HG03025 (cell line): ENCODE measurements around the gene PRR23E.

Source experiments
- ATAC-seq: cut with Tn5 transposase; IDR thresholded peaks from one replicate; pipeline ENCODE4 v1.9.1; 2021; ENCODE audit warnings: mild to moderate bottlenecking, moderate library complexity; ENCODE audit not compliant: unreplicated experiment, low FRiP score

The PRR23E gene

DNA sequence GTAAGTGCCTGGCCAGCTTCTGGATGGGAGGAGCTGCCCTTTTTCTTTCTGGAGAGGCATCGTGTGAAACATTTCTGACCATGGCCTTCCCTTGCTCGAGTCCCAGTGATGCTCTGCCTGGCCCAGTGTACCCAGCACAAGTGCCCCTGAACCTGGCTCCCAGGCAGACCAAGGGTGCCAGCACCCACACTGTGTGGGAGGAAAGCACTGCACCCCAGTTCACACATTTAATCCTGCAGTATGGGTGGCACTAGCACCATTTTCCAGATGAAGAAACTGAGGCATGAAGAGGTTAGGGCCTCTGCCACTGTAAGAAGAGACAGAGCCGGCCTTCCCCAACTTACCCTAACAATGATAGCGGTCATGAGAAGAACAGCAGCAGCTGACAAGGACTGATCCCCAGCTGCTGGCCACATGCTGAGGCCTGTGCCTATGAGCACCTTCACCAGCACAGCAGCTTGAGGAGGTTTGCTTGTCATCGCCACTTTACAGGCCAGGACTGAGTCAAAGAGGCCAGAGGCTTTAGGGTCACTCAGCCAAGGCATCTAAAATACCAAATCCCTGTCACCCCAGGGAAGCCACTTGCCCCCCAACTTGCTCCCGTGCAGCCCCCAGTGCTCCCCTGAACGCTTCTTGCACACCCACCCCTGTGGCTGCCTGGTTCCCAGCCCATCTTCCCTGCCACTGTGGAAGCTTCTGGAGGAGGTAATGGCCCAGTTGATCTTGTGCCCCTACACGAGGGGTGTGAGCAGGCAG, 15.0 kb downstream of the PRR23E start:
- ATAC-seq, result no peak

DNA sequence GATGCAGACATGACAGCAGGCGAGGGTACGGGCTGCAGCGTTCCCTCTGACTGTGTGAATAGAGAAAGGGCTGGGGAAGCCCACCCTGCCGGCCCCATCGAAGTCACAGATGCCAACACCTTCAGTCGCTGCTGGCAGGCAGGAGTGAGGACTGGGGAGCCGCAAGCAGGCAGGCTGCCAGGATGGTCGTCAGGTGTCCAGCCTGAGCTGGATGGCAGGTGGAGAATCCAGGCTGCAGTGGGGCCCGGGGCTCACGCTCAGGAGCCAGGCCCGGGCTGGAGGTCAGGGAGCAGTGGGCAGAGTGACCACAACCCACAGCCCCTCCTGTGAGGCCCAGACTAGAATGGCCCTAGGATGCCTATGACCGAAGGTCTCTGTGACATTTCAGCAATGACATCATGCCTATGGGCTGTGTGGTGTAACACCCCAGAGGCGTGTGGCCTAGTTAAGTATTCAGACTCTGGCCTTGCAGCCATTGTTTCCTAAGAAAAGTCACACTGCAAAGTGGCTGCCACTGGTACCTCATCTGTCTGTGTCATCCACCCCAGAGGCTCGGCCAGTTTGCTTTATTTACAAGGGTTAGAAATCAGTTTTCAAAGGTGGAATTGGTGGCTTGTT, 15.7 kb downstream of the PRR23E start:
- ATAC-seq, result no peak

DNA sequence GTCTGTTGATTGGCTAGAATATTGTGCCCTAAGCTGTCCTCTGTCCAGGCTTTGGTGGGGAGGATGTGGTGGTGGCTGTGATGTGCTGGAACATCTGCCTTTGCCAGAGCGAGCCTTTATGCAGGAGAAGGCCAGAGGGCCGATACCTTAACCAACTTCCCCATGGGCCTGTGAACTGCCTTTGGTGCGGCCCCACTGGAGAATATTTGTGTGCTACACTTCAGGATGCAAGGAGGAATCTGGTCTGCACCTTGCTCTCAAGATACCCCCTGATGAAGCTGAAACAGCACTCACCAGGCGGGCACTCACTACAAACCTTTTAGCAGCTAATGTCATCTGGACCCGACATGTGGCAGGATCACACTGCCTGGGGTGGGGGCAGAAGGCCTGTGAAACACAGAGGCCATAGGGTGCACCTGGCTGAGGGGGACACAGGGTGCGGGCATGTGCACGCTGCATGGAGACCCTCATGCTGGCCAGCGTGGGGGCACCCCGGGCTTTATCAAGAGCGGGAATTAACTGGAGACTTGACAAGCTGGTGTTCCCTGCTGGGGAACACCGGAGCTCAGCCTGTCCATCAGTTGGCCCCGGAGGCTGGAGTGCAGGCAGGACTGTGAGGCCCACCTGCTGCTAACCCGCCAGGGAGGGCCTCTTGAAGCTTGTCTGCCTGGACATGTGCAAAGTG, 16.4 kb downstream of the PRR23E start:
- no peak for ATAC-seq

DNA sequence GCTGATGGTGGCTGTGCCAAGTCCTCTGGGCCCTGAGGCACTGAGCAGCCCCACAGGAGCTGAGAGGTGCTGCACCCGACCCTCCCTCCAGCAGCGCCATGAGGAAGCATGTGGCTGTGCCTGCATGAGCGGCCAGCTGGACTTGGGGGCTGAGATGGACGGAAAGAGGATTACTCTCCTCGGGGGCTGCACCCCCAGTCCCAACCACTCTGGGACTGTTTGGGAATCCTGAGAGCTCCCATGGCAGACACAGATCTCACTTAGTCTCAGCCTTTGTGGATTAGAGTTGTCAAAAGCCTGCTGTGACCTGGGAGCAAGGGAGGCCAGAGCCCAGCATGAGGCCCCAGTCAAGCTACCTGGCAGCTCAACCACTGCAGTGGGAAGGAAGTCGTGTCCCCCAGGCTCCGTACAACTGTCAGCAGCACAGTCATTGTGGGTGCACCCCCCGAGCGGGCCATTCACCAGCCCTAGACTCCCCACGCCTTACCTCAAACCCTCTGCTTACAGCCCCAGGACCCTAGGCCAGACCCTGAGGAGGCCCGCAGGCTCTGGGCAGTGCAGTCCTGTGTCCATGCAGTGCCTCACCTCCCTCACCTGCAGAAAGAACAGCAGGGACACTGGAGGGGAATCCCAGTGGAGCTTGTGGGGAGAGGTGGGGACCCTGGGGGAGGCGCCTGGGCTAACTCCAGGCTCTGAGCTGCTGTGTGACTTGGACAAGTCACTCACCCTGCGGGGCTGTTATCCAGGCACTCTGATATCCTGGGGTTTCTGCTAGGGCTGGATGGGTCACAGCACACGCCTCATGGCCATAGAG, 17.1 kb downstream of the PRR23E start:
- ATAC-seq, result no peak

- no peak for ATAC-seq
Observed at GRCh38 chr3:127210654-127210943, 17.7 kb downstream of the PRR23E start.

DNA sequence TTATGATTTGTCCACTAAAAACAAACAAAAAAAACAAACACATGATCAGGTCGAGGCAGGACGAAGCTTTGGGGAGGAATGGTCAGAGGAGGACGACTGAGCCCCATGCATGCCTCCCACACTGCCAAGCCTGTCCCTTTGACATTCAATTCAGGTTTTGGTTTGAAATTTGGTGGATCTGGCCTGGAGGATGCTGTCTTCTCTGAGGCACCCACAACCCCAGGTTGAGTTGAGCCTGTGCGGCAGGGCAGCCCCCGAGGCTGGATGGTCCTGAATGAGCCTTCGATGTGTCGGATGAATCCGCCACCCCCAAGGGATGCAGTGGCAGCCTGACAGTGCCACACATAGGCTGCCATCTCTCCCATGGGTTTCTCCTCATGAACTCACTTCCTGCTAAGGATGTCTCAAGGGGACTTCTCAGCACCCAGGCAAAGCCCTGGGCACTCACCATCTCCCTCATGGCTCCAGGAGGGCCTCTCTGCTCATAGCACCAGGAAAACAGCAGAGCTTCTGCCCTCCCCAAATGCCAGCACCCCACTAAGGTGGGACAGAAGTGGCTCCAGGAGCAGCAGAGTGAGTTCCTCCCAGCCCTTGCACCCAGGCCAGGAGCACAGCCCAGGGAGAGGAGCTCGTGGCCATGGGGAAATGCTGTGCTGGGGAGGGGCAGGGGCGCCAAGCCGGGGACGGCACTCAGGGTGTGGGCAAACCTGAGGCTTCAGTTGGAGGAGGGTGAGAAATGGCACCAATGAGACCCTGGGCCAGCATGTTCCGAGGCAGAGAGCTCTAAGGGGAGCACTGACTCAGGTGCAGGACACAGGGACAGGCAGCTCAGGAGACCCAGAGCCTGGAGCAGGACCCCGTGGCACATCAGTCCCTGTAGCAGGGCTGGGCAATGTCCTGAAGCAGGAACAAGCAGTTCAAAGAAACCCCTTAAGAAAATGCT, 18.5 kb downstream of the PRR23E start:
- ATAC-seq, result no peak

DNA sequence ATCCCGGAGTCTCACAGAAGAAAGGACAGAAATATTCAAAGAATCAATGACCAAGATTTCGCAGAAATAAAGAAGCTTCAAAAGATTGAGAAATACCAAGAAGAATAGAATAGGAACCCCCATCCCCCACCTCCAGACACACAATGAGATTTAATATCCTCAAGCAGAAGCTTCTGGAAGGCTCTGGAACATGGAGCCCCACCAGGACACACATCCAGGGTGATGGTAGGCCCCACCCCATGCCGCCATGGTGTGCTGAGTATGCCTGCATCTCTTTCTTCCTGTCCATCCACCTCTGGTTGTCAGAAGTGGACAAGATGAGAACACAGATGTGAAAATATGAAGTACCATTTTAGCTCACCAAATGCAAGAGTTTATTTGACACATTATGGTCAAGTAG, 19.3 kb downstream of the PRR23E start:
- ATAC-seq, result no peak

GRCh38 chr3:127212711-127213110, 19.8 kb downstream of the PRR23E start:
- ATAC-seq, result no peak

GRCh38 chr3:127213381-127213918, 20.5 kb downstream of the PRR23E start:
- ATAC-seq, result no peak

- ATAC-seq, result no peak
Observed at GRCh38 chr3:127214975-127215374, 22.0 kb downstream of the PRR23E start.

DNA sequence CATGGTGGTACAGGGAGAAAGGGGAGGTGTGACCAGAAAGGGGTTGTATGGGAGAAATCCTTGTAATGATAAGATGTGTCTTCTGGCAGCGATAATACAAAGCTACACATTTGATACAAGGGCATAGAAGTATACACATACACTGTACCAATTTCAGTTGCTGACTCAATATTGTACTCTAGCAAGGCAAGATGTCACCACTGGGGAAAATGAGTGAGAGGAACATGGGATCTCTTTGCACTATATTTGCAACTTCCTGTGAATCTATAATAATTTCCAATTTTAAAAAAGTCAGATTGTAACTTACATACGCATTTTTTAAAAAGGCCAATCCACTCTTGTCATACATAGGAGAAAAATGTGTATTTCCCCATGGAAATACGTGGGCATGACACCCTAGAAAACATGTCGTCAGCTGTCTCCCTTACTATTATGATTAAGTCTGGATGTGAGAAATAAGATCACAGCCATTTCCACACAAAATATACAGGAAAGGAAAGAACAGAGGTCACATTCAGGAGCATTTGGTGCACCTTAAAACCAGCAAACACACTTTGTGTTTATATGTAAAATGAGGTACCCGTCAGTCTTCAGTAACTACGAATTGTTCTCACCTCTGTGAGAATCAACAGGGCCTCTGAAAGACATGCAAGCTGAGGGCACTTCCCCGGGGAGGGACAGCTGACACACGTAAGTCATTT, 22.9 kb downstream of the PRR23E start:
- ATAC-seq, result no peak

GRCh38 chr3:127216415-127217261, 23.7 kb downstream of the PRR23E start:
- ATAC-seq, result no peak

DNA sequence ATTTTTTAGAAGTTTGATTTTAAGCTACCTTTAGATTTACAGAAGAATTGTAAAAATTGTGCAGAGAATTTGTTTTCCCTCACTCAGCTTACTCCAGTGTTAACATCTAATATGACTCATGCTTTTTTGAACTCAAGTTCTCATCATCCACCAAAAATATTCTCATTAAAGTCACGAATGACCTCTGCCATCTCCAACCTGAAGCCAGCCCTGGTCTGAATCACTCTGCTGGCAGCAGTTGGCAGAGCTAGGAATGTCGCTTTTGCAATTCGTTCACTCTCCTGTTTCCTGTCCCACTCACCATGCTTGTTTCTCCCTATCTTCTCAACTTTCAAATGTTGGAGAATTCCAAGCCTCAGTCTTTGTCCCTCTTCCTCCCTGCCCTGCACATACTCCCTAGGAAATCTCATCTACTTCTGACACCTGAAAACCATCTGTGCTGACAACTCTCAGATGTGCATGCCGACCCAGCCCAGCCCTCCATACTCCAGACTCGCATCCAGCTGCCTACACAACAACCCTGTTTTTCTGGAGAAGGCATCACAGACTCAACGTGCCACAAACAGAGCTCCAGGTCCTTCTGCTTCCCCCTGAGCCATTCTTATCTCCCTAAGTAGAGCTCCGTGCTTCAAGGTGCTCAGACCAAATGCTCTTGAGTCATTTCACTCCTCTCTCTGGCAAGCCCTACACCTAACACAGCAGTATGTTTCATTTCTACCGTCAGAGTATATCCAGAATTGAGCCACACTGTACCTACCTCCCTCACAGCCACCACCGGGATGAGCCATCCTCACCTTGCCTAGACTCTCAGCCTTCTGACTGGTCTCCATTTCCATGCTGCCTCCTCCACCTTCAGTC, 24.9 kb downstream of the PRR23E start:
- ATAC-seq, result no peak

- ATAC-seq, result no peak
Observed at GRCh38 chr3:127218454-127218922, 25.6 kb downstream of the PRR23E start.

DNA sequence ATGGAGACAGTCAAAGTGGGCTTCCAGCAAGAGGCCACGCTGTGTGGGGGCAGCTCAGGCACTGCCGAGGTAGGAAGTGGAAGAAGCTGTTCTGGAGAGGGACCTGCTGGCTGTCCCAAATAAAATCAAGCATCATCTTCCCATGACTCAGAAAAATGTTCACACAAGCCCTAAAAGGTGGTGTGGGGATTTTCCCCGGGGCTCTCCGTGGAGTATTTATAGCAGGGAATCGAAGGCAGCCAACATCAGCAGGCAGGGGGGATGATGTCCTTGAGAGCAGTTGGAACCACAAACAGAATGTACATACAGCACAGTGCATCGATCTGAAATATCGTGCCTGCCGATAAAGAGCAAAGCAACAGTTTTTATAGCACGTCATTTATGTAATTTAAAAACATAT, 27.6 kb downstream of the PRR23E start:
- no peak for ATAC-seq

DNA sequence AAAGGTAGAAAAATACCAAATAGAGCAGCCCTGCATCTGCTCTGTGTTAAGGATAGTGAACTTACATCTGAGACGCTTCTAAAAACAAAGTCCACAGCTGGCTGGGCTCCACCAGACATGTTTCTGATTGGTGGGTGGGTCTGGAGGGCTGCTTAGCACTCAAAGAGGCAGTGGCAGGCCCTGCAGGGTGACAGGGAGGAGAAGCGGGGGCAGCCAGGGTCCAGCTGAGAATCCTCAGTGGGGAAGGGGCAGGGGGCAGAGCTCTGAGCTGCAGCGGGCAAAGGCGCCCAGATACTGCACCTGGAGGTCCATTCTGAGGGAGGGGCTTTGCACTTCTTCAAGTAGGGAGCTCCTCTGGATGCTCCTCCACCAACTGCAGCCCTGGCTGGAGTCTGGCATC, 28.1 kb downstream of the PRR23E start:
- ATAC-seq, result no peak

DNA sequence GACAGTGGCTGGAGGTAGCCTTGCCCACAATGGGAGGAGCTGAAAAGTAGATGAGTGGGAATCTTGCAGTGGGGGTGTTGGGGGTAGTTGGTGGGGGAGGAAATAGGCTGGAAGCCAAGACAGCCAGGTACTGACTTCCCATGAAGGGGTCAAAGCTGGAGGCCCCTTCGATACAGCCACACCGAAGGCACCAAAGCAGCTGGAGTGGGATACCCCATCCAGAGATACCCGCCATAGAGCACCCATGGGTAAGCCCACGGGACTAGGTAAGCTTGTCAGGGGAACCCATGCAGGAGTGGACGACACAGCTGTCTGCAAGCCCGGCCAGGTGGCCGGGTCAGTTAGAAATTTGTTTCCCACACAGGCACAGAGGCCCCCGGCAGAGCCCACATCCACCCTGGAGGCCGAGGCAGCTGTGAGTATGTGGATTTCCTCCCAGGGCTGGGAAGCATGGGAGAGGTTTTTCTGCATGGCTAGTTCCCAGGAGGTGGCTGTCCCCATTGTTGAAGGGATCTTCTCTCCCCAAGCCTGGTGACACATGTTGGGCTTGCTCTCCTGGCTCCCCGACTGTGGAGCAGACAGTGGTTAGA, 28.6 kb downstream of the PRR23E start:
- ATAC-seq, result no peak
